CD4-positive, alpha-beta T cell (primary cell): ENCODE data around the gene ZSWIM4. TPM values are rescaled to one million over a fixed set of nuclear protein-coding genes. Genes with fewer than 3 reads are reported as not detected.

Experiments used
- ATAC-seq: fragments of 200-7000 bp; cut with Tn5 transposase; one replicate; pipeline ENCODE4 v1.10.0; 2022; ENCODE audit warnings: mild to moderate bottlenecking; ENCODE audit not compliant: poor library complexity
- CTCF ChIA-PET: fragments of 350-600 bp; sonication (Branson Sonifier 250); formaldehyde crosslinking; loops from one replicate; lab custom pipeline; 2021; ENCODE audit warnings: antibody characterized with exemption, inconsistent platforms; lab: Charles Lee
- POLR2A ChIA-PET: fragments of 350-600 bp; sonication (Branson Sonifier 250); formaldehyde crosslinking; loops from one replicate; lab custom pipeline; 2021; ENCODE audit warnings: antibody characterized with exemption, inconsistent platforms; lab: Charles Lee
- DNase-seq, 14 experiments: peaks; one replicate each; pipeline ENCODE4 v3.0.0-alpha.2; 2013 to 2020; ENCODE audit warnings: mixed read lengths in 2 of 14
- H3K27ac ChIP-seq, 2 donors: one replicate each; pipeline versions ENCODE4 v1.5.1 to v1.7.0; 2013; ENCODE audit warnings: low read length in 2 of 2, low read depth in 1 of 2, mild to moderate bottlenecking in 1 of 2
- H3K27me3 ChIP-seq, 2 experiments: 1 replicate in 1 of 2; 2 replicates in 1 of 2; pipeline versions ENCODE4 v1.6.1 to v1.7.0; 2013; ENCODE audit warnings: low read length in 2 of 2, control low read depth in 1 of 2, mild to moderate bottlenecking in 1 of 2, moderate library complexity in 1 of 2; ENCODE audit not compliant: insufficient read depth in 2 of 2, control insufficient read depth in 1 of 2
- H3K36me3 ChIP-seq: one replicate; pipeline ENCODE4 v1.6.1; 2013; ENCODE audit warnings: low read length, control low read depth; ENCODE audit not compliant: insufficient read depth
- H3K4me1 ChIP-seq: one replicate; pipeline ENCODE4 v1.6.1; 2013; ENCODE audit warnings: low read length, control low read depth; ENCODE audit not compliant: insufficient read depth
- H3K4me3 ChIP-seq: one replicate; pipeline ENCODE4 v1.5.1; 2013; ENCODE audit warnings: mild to moderate bottlenecking, low read length, moderate library complexity
- H3K9me3 ChIP-seq, 2 experiments: 1 replicate in 1 of 2; 2 replicates in 1 of 2; pipeline versions ENCODE4 v1.6.1 to v1.7.0; 2013; ENCODE audit warnings: low read length in 2 of 2, mild to moderate bottlenecking in 2 of 2, control low read depth in 1 of 2, moderate library complexity in 1 of 2; ENCODE audit not compliant: control insufficient read depth in 1 of 2, insufficient read depth in 1 of 2
- H3K27ac Mint-ChIP-seq: one replicate; pipeline ENCODE4 v1.8.0; 2020; ENCODE audit warnings: mixed read lengths
- H3K27me3 Mint-ChIP-seq: one replicate; pipeline ENCODE4 v1.8.0; 2021; ENCODE audit warnings: mixed read lengths
- H3K36me3 Mint-ChIP-seq: one replicate; pipeline ENCODE4 v1.8.0; 2021; ENCODE audit warnings: low read depth, mixed read lengths
- H3K4me1 Mint-ChIP-seq: one replicate; pipeline ENCODE4 v1.8.0; 2021; ENCODE audit warnings: low read depth, mixed read lengths
- H3K4me3 Mint-ChIP-seq: one replicate; pipeline ENCODE4 v1.8.0; 2020; ENCODE audit warnings: mild to moderate bottlenecking, mixed read lengths
- H3K9me3 Mint-ChIP-seq: one replicate; pipeline ENCODE4 v1.8.0; 2020; ENCODE audit warnings: mixed read lengths
- CTCF ChIP-seq: fragments of 200-600 bp; IDR thresholded peaks from one replicate; pipeline ENCODE4 v1.8.0; 2022; ENCODE audit warnings: antibody characterized with exemption, mild to moderate bottlenecking
- intact Hi-C, 2 experiments: fragments of 100-400 bp; cut with DNase I in 1 of 2; cut with micrococcal nuclease in 1 of 2; formaldehyde crosslinking; loops; one replicate each; pipeline versions ENCODE4 v1.15.1 to v1.9.0; 2023 to 2025; cut with DNase I, micrococcal nuclease
- microRNA-seq: library from miRNA; unstranded; fragments of <30 nt; microRNA quantifications from one replicate; pipeline ENCODE4 v1.2.0, GENCODE V29; 2021; ENCODE audit warnings: borderline microRNAs expressed, borderline replicate concordance
- total RNA-seq, 174 experiments: library from RNA in 2 of 174; stranded (reverse) in 2 of 174; gene quantifications; one replicate each; pipeline ENCODE4 v1.2.3 and lab custom pipeline; 2021 to 2026

The ZSWIM4 gene
- total RNA-seq, 2 experiments from 2014 or later: 3.5 to 3.8 TPM

GRCh38 chr19:13880059-13881043, 85.1 kb downstream of the ZSWIM4 start:
- no peaks in the 10 kb centered on the region for H3K27me3 Mint-ChIP-seq
- no peaks in the 10 kb centered on the region for H3K9me3 Mint-ChIP-seq
- ATAC-seq (peak; percentile 96), DNase-seq (peak; percentile 92 to 99 (median 98))
- H3K4me1 Mint-ChIP-seq: peaks cover 41% of the 10 kb centered on the region
- no peaks in the 10 kb centered on the region for H3K36me3 ChIP-seq
- peak overlapping the region; percentile 76 for H3K27ac Mint-ChIP-seq
- POLR2A ChIA-PET: interaction anchor here (0.6 to 2.6 kb wide), 8 partner anchors 124 to 256 kb away, joined by 3 to 19 read pairs (median 4); partner anchors contain the start of genes ASF1B, IL27RA and RFX1
- CTCF ChIA-PET: interaction anchor here (0.5 to 4.5 kb wide), 16 partner anchors 18 to 256 kb away, joined by 3 to 27 read pairs (median 4); partner anchors contain the start of genes ASF1B, DCAF15, IL27RA and MISP3
- H3K4me3 ChIP-seq: peak overlapping the region; percentile 27
- H3K9me3 ChIP-seq: no peaks in the 10 kb centered on the region
- H3K36me3 Mint-ChIP-seq: no peaks in the 10 kb centered on the region
- H3K4me3 Mint-ChIP-seq: peak overlapping the region; percentile 70
- peaks cover 57% of the 10 kb centered on the region for H3K4me1 ChIP-seq
- intact Hi-C loops: loop anchor here (1.0 to 10.0 kb wide), 14 partner anchors 26 to 594 kb away; partner anchors contain the start of genes ASF1B (in 2 of the 2), DCAF15 (in 2 of the 2), ADGRL1 (in 1 of the 2) and BRME1 (in 1 of the 2)
- TF ChIP-seq CTCF: peak; percentile 99
- H3K27ac ChIP-seq: peak overlapping the region; percentile 14 to 32
- no peaks in the 10 kb centered on the region for H3K27me3 ChIP-seq

GRCh38 chr19:13881251-13881691, 86.0 kb downstream of the ZSWIM4 start:
- no peak for ATAC-seq
- Mint-ChIP-seq H3K27ac (peak overlapping the region; percentile 76), H3K4me1 (peaks cover 41% of the 10 kb centered on the region), H3K4me3 (peak overlapping the region; percentile 75), H3K36me3 (no peaks in the 10 kb centered on the region), H3K9me3 (no peaks in the 10 kb centered on the region), H3K27me3 (no peaks in the 10 kb centered on the region)
- no peaks in the 10 kb centered on the region for H3K9me3 ChIP-seq
- no peaks in the 10 kb centered on the region for H3K36me3 ChIP-seq
- no peaks in the 10 kb centered on the region for H3K27me3 ChIP-seq
- POLR2A ChIA-PET: interaction anchor here (0.7 to 2.6 kb wide), 9 partner anchors 106 to 255 kb away, joined by 3 to 19 read pairs (median 5); partner anchors contain the start of genes ASF1B, IL27RA, MISP3 and RFX1
- intact Hi-C loops: loop anchor here (2.0 to 10.0 kb wide), 8 partner anchors 26 to 594 kb away; partner anchors contain the start of genes DCAF15 (in 2 of the 2), ADGRL1 (in 1 of the 2), ASF1B (in 1 of the 2) and BRME1 (in 1 of the 2)
- H3K4me1 ChIP-seq: peaks cover 66% of the 10 kb centered on the region
- H3K4me3 ChIP-seq: peak overlapping the region; percentile 25
- CTCF ChIA-PET: interaction anchor here (0.8 to 4.5 kb wide), 9 partner anchors 19 to 256 kb away, joined by 3 to 27 read pairs (median 5); partner anchors contain the start of genes ASF1B, IL27RA and MISP3
- no peak for TF ChIP-seq CTCF
- peak in 4 of 14 experiments; percentile 22 to 68 (median 57) for DNase-seq
- H3K27ac ChIP-seq: peak overlapping the region; percentile 39 to 66

Small RNA genes within 50 kb of the gene (microRNA-seq; reads per million reads assigned to microRNA genes)
- gene MIR181C: 252 reads per million, percentile 74 among the genes with 10 or more reads in this experiment
- gene MIR181D: 49.8 reads per million, percentile 59 among the genes with 10 or more reads in this experiment

Other genes starting within 250 kb of the ZSWIM4 start
- 10 to 100 TPM; 20.4 to 21.1 TPM for gene MRI1, start 30.9 kb upstream of the ZSWIM4 start, total RNA-seq
- 100 to 1,000 TPM; 119 TPM for gene C19orf53, start 21.0 kb upstream of the ZSWIM4 start, total RNA-seq
- under 1 TPM in 1 of 2 experiments, not detected in 1; 0.87 TPM for gene NANOS3, start 81.7 kb downstream of the ZSWIM4 start, total RNA-seq
- gene BRME1, start 110.7 kb downstream of the ZSWIM4 start, total RNA-seq: 1 to 10 TPM; 1.1 to 1.3 TPM
- 10 to 100 TPM; 16.4 to 16.9 TPM for gene CC2D1A, start 110.8 kb downstream of the ZSWIM4 start, total RNA-seq
- not detected for gene PODNL1, start 143.0 kb downstream of the ZSWIM4 start, total RNA-seq
- gene DCAF15, start 157.1 kb downstream of the ZSWIM4 start, total RNA-seq: 10 to 100 TPM; 84.9 to 85.0 TPM
- gene RFX1, start 210.9 kb downstream of the ZSWIM4 start, total RNA-seq: 10 to 100 TPM; 14.6 to 16.3 TPM
- not detected for gene RLN3, start 232.7 kb downstream of the ZSWIM4 start, total RNA-seq
- 10 to 100 TPM; 25.0 to 26.7 TPM for gene IL27RA, start 236.3 kb downstream of the ZSWIM4 start, total RNA-seq